HepG2 (cell line): Measurements from ENCODE around the gene SETD1A. TPM values are rescaled to one million over a fixed set of nuclear protein-coding genes. Genes with fewer than 3 reads are reported as not detected.

Experiments
- CHCHD3 ChIP-seq: sonication (generic); formaldehyde crosslinking; IDR thresholded peaks from 2 replicates; pipeline ENCODE4 v1.8.0; 2022; ENCODE audit warnings: mild to moderate bottlenecking, missing genetic modification reagents, moderate library complexity
- CSRNP2 ChIP-seq: sonication (generic); formaldehyde crosslinking; conservative IDR thresholded peaks from 2 replicates; pipeline ENCODE4 v1.8.0; 2022; ENCODE audit warnings: low read depth, missing genetic modification reagents
- GMEB2 ChIP-seq: IDR thresholded peaks from 2 replicates; pipeline ENCODE4 v1.6.1; 2016; ENCODE audit warnings: missing biosample characterization, missing genetic modification reagents, low read depth
- HES4 ChIP-seq: sonication (generic); formaldehyde crosslinking; IDR thresholded peaks from 2 replicates; pipeline ENCODE4 v1.9.0; 2021; ENCODE audit warnings: mild to moderate bottlenecking, missing genetic modification reagents, borderline replicate concordance
- MED8 ChIP-seq: sonication (generic); formaldehyde crosslinking; IDR thresholded peaks from 2 replicates; pipeline ENCODE4 v1.8.1; 2023; ENCODE audit warnings: mild to moderate bottlenecking, missing genetic modification reagents; ENCODE audit not compliant: insufficient replicate concordance
- SAFB2 ChIP-seq: sonication (generic); formaldehyde crosslinking; IDR thresholded peaks from 2 replicates; pipeline ENCODE4 v1.5.1; 2020; ENCODE audit warnings: missing genetic modification reagents, low read depth, mild to moderate bottlenecking, borderline replicate concordance
- STAG1 ChIP-seq: sonication (generic); formaldehyde crosslinking; IDR thresholded peaks from 2 replicates; pipeline ENCODE4 v1.4.0; 2020; ENCODE audit warnings: missing genetic modification reagents
- ZFP36L1 ChIP-seq: sonication (generic); formaldehyde crosslinking; IDR thresholded peaks from 2 replicates; pipeline ENCODE4 v1.8.0; 2022; ENCODE audit warnings: mild to moderate bottlenecking, missing genetic modification reagents, moderate library complexity
- ZFX ChIP-seq: sonication (generic); formaldehyde crosslinking; IDR thresholded peaks from 2 replicates; pipeline ENCODE4 v1.4.0; 2020; ENCODE audit warnings: mild to moderate bottlenecking, low read depth, missing genetic modification reagents, moderate library complexity
- ZKSCAN8 ChIP-seq: IDR thresholded peaks from 2 replicates; pipeline ENCODE4 v1.6.1; 2016; ENCODE audit warnings: borderline replicate concordance, missing genetic modification reagents, missing compliant biosample characterization
- ZNF121 ChIP-seq: sonication (generic); formaldehyde crosslinking; IDR thresholded peaks from 2 replicates; pipeline ENCODE4 v1.5.0; 2020; ENCODE audit warnings: mild to moderate bottlenecking, missing genetic modification reagents
- ZNF207 ChIP-seq: fragments of 450-650 bp; IDR thresholded peaks from 2 replicates; pipeline ENCODE4 v1.6.1; 2016; ENCODE audit warnings: antibody characterized with exemption, borderline replicate concordance
- ZNF414 ChIP-seq: sonication (generic); formaldehyde crosslinking; IDR thresholded peaks from 2 replicates; pipeline ENCODE4 v1.5.0; 2020; ENCODE audit warnings: missing genetic modification reagents
- ZNF530 ChIP-seq: sonication (generic); formaldehyde crosslinking; IDR thresholded peaks from 2 replicates; pipeline ENCODE4 v1.5.0; 2020; ENCODE audit warnings: low read depth, mild to moderate bottlenecking, missing genetic modification reagents
- ZNF670 ChIP-seq: sonication (generic); formaldehyde crosslinking; IDR thresholded peaks from 2 replicates; pipeline ENCODE4 v1.8.0; 2022; ENCODE audit warnings: mild to moderate bottlenecking, missing genetic modification reagents, borderline replicate concordance
- polyA plus RNA-seq, 8 experiments: library from polyadenylated mRNA; depleted of rRNA in 3 of 8; stranded (reverse) in 7 of 8; unstranded in 1 of 8; fragments of >200 nt; fragmentation: Illumina TruSeq in 4 of 8; extraction: Trizol in 4 of 8; gene quantifications; 2 replicates each; pipeline versions ENCODE4 v1.2.1 to v1.2.3, GENCODE V29; 2011 to 2016; ENCODE audit warnings: low read depth in 4 of 8, missing spikeins in 1 of 8, mixed read lengths in 1 of 8; ENCODE audit not compliant: insufficient read depth in 1 of 8
- total RNA-seq, 5 experiments: library from RNA; depleted of rRNA; stranded (reverse); fragments of >200 nt; fragmentation: Illumina TruSeq; extraction: Trizol; gene quantifications; 2 replicates each; pipeline ENCODE4 v1.2.3, GENCODE V29; 2016; ENCODE audit warnings: low read depth in 1 of 5
- TF ChIP-seq, protein P1 (sequence below): sonication (generic); formaldehyde crosslinking; IDR thresholded peaks from 2 replicates; pipeline ENCODE4 v1.5.0; 2020; ENCODE audit warnings: mild to moderate bottlenecking, missing genetic modification reagents, borderline replicate concordance
- TF ChIP-seq, protein P2 (sequence below): sonication (generic); formaldehyde crosslinking; IDR thresholded peaks from 2 replicates; pipeline ENCODE4 v1.5.0; 2020; ENCODE audit warnings: mild to moderate bottlenecking, low read depth, missing genetic modification reagents, borderline replicate concordance
- TF ChIP-seq, protein P3 (sequence below): IDR thresholded peaks from 2 replicates; pipeline ENCODE4 v1.6.1; 2012; ENCODE audit warnings: inconsistent platforms

SETD1A gene
- total and polyA plus RNA-seq, 2 of the 13 experiments (the other 11 are each of a cell fraction or from before 2014, with no cell fraction given), result 3.8 to 5.6 TPM

DNA sequence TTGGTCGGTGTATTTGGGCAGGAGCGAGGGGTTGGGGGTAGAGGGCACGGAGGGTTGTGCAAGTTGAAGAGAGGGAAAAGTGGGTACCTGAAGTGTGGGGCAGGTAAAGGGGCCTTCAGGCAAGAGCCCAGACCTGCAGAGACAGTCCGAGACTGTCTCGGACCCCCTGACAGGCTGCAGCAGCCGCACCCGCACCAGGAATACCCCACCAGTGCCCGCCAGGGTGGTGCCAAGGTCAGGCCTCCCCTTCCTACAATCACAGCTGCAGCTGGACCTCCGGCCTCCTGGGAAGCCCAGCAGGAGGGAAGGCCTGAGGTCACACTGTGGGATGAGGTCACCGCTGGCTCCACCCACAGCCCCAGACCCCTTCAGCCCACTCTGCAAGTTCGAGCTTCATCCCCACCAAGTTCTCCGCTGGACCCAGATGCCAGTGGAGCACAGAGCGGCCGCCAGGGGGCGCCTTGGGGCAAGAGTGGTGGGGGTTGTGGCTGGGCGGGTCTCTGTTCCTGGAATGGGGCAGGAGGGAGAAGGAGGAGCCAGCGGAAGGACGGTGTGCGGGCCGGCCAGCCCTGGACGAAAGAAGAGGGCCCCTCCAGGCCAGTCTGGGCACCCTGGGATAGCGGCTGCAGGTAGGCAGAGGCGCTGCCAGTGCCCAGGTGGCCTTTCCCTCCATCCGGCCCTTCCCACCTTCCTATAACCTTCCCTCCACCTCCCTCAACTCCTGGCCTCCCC is 27.3 kb downstream of the SETD1A start, which contains the start of gene HSD3B7 (continued):
- TF ChIP-seq, protein P1, sequence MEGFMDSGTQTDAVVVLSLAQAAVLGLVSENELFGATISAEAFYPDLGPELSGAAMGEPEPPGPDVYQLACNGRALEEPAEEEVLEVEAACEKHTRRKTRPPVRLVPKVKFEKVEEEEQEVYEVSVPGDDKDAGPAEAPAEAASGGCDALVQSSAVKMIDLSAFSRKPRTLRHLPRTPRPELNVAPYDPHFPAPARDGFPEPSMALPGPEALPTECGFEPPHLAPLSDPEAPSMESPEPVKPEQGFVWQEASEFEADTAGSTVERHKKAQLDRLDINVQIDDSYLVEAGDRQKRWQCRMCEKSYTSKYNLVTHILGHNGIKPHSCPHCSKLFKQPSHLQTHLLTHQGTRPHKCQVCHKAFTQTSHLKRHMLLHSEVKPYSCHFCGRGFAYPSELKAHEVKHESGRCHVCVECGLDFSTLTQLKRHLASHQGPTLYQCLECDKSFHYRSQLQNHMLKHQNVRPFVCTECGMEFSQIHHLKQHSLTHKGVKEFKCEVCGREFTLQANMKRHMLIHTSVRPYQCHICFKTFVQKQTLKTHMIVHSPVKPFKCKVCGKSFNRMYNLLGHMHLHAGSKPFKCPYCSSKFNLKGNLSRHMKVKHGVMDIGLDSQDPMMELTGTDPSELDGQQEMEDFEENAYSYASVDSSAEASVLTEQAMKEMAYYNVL (CRISPR knock-in tag), result no peak
- TF ChIP-seq ZNF414 (CRISPR knock-in tag) (no peak), ZFX (no peak), ZNF121 (CRISPR knock-in tag) (no peak), HES4 (CRISPR knock-in tag) (peak; percentile 79), ZNF670 (no peak; the same call in 1 of the 2 replicates), ZNF530 (CRISPR knock-in tag) (no peak), CSRNP2 (CRISPR knock-in tag) (no peak), STAG1 (CRISPR knock-in tag) (peak; percentile 93), GMEB2 (CRISPR knock-in tag) (no peak), ZKSCAN8 (CRISPR knock-in tag) (no peak), ZNF207 (no peak), CHCHD3 (CRISPR knock-in tag) (no peak), SAFB2 (CRISPR knock-in tag) (peak; percentile 68), MED8 (CRISPR knock-in tag) (no peak), ZFP36L1 (no peak)
- TF ChIP-seq, protein P2, sequence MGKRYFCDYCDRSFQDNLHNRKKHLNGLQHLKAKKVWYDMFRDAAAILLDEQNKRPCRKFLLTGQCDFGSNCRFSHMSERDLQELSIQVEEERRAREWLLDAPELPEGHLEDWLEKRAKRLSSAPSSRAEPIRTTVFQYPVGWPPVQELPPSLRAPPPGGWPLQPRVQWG (CRISPR knock-in tag), result no peak
- TF ChIP-seq, protein P3, sequence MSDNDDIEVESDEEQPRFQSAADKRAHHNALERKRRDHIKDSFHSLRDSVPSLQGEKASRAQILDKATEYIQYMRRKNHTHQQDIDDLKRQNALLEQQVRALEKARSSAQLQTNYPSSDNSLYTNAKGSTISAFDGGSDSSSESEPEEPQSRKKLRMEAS, result no peak
